Neutrophil (primary cell): Measurements from ENCODE around the gene PPP1R14C.

Experiments used
- H3K27ac ChIP-seq: fragments of 200-600 bp; sonication (generic); 2 replicates; pipeline ENCODE4 v1.5.1; 2016; ENCODE audit warnings: mild to moderate bottlenecking, moderate library complexity
- H3K27me3 ChIP-seq: fragments of 200-600 bp; sonication (generic); 2 replicates; pipeline ENCODE4 v1.6.0; 2016; ENCODE audit warnings: mild to moderate bottlenecking
- H3K36me3 ChIP-seq: fragments of 200-600 bp; sonication (generic); 2 replicates; pipeline ENCODE4 v1.5.1; 2017
- H3K4me1 ChIP-seq, 2 experiments: fragments of 200-600 bp in 1 of 2; sonication (generic) in 1 of 2; 1 replicate in 1 of 2; 2 replicates in 1 of 2; pipeline versions ENCODE4 v1.5.1 to v1.6.1; 2013 to 2016; ENCODE audit warnings: low read depth in 1 of 2, low read length in 1 of 2, mild to moderate bottlenecking in 1 of 2, moderate library complexity in 1 of 2; ENCODE audit not compliant: control insufficient read depth in 1 of 2, insufficient read depth in 1 of 2
- H3K4me3 ChIP-seq, 2 experiments: fragments of 200-600 bp in 1 of 2; sonication (generic) in 1 of 2; 1 replicate in 1 of 2; 2 replicates in 1 of 2; pipeline ENCODE4 v1.5.1; 2013 to 2016; ENCODE audit warnings: low read depth in 1 of 2, low read length in 1 of 2, mild to moderate bottlenecking in 1 of 2, moderate library complexity in 1 of 2
- H3K9me3 ChIP-seq: fragments of 200-600 bp; sonication (generic); 2 replicates; pipeline ENCODE4 v1.5.1; 2016
- TF ChIP-seq, protein P1 (sequence below): fragments of 200-600 bp; sonication (generic); IDR thresholded peaks from 2 replicates; pipeline ENCODE4 v1.5.1; 2016; ENCODE audit warnings: antibody characterized with exemption

Gene PPP1R14C

DNA sequence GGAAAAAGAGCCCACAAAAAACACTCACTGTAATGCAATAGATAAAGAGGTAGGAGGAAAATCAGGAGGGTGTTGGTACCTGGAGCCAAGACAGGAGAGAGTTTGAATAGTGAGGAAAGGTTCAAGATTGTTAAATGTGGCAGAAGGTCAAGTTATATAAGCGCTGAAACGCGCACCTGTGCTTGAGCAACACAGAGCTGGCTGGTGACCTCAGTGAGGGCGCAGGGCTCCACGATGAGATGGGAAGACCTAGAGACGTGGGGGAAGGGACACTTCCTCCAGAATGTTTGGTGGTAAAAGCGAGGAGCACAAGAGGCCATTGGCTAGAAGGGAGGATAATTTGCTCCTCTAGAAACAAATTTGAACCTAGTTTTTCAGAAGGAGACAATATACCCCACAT lies 4.2 kb upstream of the PPP1R14C start:
- Histone ChIP-seq H3K27ac (no peak overlapping the region), H3K27me3 (peaks cover 51% of the 10 kb centered on the region), H3K9me3 (no peaks in the 10 kb centered on the region), H3K36me3 (no peaks in the 10 kb centered on the region), H3K4me1 (peaks cover 0 to 9% of the 10 kb centered on the region in 2 experiments), H3K4me3 (no peak overlapping the region)
- TF ChIP-seq, protein P1, sequence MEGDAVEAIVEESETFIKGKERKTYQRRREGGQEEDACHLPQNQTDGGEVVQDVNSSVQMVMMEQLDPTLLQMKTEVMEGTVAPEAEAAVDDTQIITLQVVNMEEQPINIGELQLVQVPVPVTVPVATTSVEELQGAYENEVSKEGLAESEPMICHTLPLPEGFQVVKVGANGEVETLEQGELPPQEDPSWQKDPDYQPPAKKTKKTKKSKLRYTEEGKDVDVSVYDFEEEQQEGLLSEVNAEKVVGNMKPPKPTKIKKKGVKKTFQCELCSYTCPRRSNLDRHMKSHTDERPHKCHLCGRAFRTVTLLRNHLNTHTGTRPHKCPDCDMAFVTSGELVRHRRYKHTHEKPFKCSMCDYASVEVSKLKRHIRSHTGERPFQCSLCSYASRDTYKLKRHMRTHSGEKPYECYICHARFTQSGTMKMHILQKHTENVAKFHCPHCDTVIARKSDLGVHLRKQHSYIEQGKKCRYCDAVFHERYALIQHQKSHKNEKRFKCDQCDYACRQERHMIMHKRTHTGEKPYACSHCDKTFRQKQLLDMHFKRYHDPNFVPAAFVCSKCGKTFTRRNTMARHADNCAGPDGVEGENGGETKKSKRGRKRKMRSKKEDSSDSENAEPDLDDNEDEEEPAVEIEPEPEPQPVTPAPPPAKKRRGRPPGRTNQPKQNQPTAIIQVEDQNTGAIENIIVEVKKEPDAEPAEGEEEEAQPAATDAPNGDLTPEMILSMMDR: no peak

GRCh38 chr6:150139533-150139932 lies 3.3 kb upstream of the PPP1R14C start:
- H3K27me3 ChIP-seq: peaks cover 60% of the 10 kb centered on the region
- H3K27ac ChIP-seq: no peak overlapping the region

DNA sequence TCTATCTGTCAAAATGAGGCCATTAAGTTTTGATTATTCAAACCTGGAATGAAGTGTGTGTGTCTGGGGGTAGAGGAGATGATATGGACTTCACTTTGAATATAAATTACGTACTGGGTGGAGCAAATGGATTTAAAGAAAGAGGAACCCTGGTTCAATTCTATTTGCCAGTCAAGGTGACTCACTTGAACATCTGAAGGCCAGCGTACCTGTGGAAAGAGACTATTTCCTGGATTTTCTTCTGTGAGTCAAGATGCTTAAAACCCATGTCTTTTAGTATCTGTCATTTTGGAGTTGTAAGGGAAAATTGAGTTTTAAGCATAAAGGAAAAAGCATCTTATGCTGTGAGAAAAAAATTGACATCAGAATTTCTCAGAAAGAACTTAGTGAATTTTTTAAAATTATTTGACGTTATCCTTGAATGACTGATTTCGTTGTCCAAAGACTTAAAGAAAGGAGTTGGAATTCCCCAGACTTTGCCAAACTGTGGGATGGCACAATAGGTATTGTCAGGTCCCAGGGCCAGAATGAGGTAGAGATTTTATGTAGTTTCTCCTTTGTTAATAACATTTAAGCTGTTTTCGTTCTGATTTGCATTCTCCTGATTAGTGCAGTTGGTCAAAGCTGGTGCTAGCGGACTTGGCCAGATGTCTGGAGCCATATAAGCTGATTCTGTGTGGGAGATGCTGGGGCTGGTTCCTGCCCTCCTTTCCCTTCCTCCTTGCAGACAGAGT lies 2.4 kb upstream of the PPP1R14C start:
- TF ChIP-seq, protein P1: no peak
- H3K4me1 ChIP-seq: peaks cover 0 to 9% of the 10 kb centered on the region in 2 experiments
- H3K27ac ChIP-seq: no peak overlapping the region
- no peaks in the 10 kb centered on the region for H3K36me3 ChIP-seq
- peaks cover 68% of the 10 kb centered on the region for H3K27me3 ChIP-seq
- H3K4me3 ChIP-seq: no peak overlapping the region
- H3K9me3 ChIP-seq: no peaks in the 10 kb centered on the region

More at GRCh38 chr6:150139533-150139932, 3.3 kb upstream of the PPP1R14C start:
- TF ChIP-seq, protein P1: no peak
- Histone ChIP-seq H3K36me3 (no peaks in the 10 kb centered on the region), H3K4me3 (no peak overlapping the region), H3K9me3 (no peaks in the 10 kb centered on the region), H3K4me1 (peaks cover 0 to 9% of the 10 kb centered on the region in 2 experiments)

DNA sequence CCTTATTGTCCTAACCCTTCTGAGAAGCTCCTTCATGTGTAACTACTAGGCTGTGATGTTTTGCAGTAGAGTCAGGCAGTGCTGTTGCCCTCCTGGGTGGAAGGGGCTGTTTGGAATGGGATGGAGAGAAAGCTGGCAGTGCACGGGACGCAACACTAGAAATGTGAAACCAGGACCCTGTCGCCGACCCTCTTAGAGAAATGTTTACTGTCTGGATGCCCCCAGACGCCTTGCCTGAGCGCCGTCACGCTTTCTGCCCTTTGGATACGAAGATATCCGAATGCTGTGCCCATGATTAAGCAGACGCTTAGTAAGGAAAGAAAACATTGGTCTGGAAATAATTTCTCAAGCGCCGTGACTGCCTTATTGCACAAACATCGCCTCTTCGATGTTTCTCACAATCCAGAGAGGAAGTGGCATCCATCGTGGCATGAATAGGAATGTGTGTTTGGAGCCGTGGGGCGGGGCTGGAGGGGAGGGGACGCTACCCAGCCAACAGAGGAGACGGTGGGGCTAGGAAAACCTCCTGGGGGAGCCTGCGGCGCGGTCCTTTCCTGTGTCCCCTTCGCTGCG lies 661 bp upstream of the PPP1R14C start:
- H3K27ac ChIP-seq: no peak overlapping the region

GRCh38 chr6:150143516-150144293 lies 861 bp downstream of the PPP1R14C start:
- TF ChIP-seq, protein P1: no peak
- H3K4me3 ChIP-seq: no peak overlapping the region
- no peaks in the 10 kb centered on the region for H3K9me3 ChIP-seq
- no peaks in the 10 kb centered on the region for H3K36me3 ChIP-seq
- H3K27ac ChIP-seq: no peak overlapping the region
- peaks cover 0 to 9% of the 10 kb centered on the region in 2 experiments for H3K4me1 ChIP-seq
- peaks cover 97% of the 10 kb centered on the region for H3K27me3 ChIP-seq

More for the DNA sequence above, 661 bp upstream of the PPP1R14C start:
- H3K9me3 ChIP-seq: no peaks in the 10 kb centered on the region
- H3K36me3 ChIP-seq: no peaks in the 10 kb centered on the region
- no peak overlapping the region for H3K4me3 ChIP-seq
- H3K27me3 ChIP-seq: peaks cover 84% of the 10 kb centered on the region
- H3K4me1 ChIP-seq: peaks cover 0 to 9% of the 10 kb centered on the region in 2 experiments
- TF ChIP-seq, protein P1: no peak
